Measurements from ENCODE around the gene PUM2.

- TF ChIP-seq POLR2AphosphoS5 (IDR thresholded peaks at IDR 0.05; ENCODE audit: low read depth, low read length) (no peak), CTCF (IDR thresholded peaks at IDR 0.05) (no peak)
Observed at GRCh38 chr2:20215183-20216040, 135.2 kb downstream of the PUM2 start.

Data from SK-N-SH (cell line).